A549 (cell line): Measurements from ENCODE around the gene CCDC106. TPM values are rescaled to one million over a fixed set of nuclear protein-coding genes. Genes with fewer than 3 reads are reported as not detected.
A peak's percentile ranks its signal among the peaks of the same experiment; 100 is the strongest.

Experiments
- ATAC-seq, 2 experiments: fragments of 200-7000 bp in 1 of 2; fragments of >200 bp in 1 of 2; cut with Nextera tagmentation in 1 of 2; cut with Tn5 transposase in 1 of 2; 3 replicates each; pipeline versions ENCODE4 v1.8.0 to v1.9.1; 2018 to 2020; ENCODE audit warnings: mild to moderate bottlenecking in 1 of 2, moderate library complexity in 1 of 2
- CTCF ChIA-PET: fragments of 300-600 bp; sonication (Branson Sonifier 250); formaldehyde crosslinking; extraction: SDS; loops from one replicate; lab custom pipeline; 2021; ENCODE audit warnings: antibody characterized with exemption, inconsistent platforms; lab: Yijun Ruan, JAX
- POLR2A ChIA-PET: fragments of 350-600 bp; formaldehyde crosslinking; extraction: SDS; loops from one replicate; lab custom pipeline; 2021; ENCODE audit warnings: antibody characterized with exemption, inconsistent platforms; lab: Yijun Ruan, JAX
- DNase-seq, 2 experiments: peaks; one replicate each; pipeline versions ENCODE4 v3.0.0 to v3.0.0-alpha.2; 2011 to 2016; ENCODE audit warnings: low read depth in 1 of 2, low spot score in 1 of 2
- FAIRE-seq: peaks from 2 replicates; lab custom pipeline; 2011; peaks lifted over from hg19 to GRCh38; lab: Jason Lieb, UNC
- H3K27ac ChIP-seq, 2 experiments: fragments of >200 bp; sonication (Bioruptor Twin); formaldehyde crosslinking; 3 replicates each; pipeline ENCODE4 v1.5.1; 2016 to 2017
- H3K4me1 ChIP-seq: fragments of >200 bp; sonication (Bioruptor Twin); formaldehyde crosslinking; 3 replicates; pipeline ENCODE4 v1.6.1; 2016
- H3K4me2 ChIP-seq: fragments of >200 bp; sonication (Bioruptor Twin); formaldehyde crosslinking; 3 replicates; pipeline ENCODE4 v1.6.1; 2016
- H3K4me3 ChIP-seq: fragments of >200 bp; sonication (Bioruptor Twin); formaldehyde crosslinking; 3 replicates; pipeline ENCODE4 v1.5.1; 2016
- H3K9me3 ChIP-seq: fragments of >200 bp; sonication (Bioruptor Twin); formaldehyde crosslinking; 3 replicates; pipeline ENCODE4 v1.6.1; 2016
- BHLHE40 ChIP-seq: IDR thresholded peaks from 2 replicates; pipeline ENCODE4 v1.6.1; 2012; ENCODE audit warnings: low read depth, low read length, inconsistent platforms
- CBX2 ChIP-seq: fragments of 200-600 bp; sonication (generic); IDR thresholded peaks from 2 replicates; pipeline ENCODE4 v1.6.1; 2016; ENCODE audit warnings: low read depth, mild to moderate bottlenecking, borderline replicate concordance
- CBX8 ChIP-seq: fragments of 200-600 bp; sonication (generic); IDR thresholded peaks from 2 replicates; pipeline ENCODE4 v1.6.1; 2016
- CHD4 ChIP-seq: fragments of 200-600 bp; sonication (generic); IDR thresholded peaks from 2 replicates; pipeline ENCODE4 v1.6.1; 2016; ENCODE audit warnings: antibody characterized with exemption, mild to moderate bottlenecking, borderline replicate concordance
- CTCF ChIP-seq: fragments of >200 bp; sonication (Bioruptor Twin); formaldehyde crosslinking; IDR thresholded peaks from 3 replicates; pipeline ENCODE4 v1.5.1; 2016
- EP300 ChIP-seq, 2 experiments: fragments of >200 bp; sonication (Bioruptor Twin); formaldehyde crosslinking; IDR thresholded peaks; 2 replicates in 1 of 2; 3 replicates in 1 of 2; pipeline ENCODE4 v1.6.1; 2016 to 2017
- FOSL2 ChIP-seq, 2 experiments: fragments of 450-650 bp in 1 of 2; fragments of >200 bp in 1 of 2; sonication (Bioruptor Twin) in 1 of 2; formaldehyde crosslinking; IDR thresholded peaks; 2 replicates each; pipeline versions ENCODE4 v1.5.0 to v1.6.1; 2016 to 2020; ENCODE audit warnings: mild to moderate bottlenecking in 1 of 2, moderate library complexity in 1 of 2
- HOXB5 ChIP-seq: fragments of 250-450 bp; sonication (Bioruptor Pico); IDR thresholded peaks from 2 replicates; pipeline ENCODE4 v1.5.0; 2020; ENCODE audit warnings: mild to moderate bottlenecking, moderate library complexity
- KDM5A ChIP-seq: fragments of 200-600 bp; sonication (generic); IDR thresholded peaks from 2 replicates; pipeline ENCODE4 v1.6.1; 2016; ENCODE audit warnings: antibody characterized with exemption, mild to moderate bottlenecking
- MAFK ChIP-seq: fragments of 450-650 bp; IDR thresholded peaks from 2 replicates; pipeline ENCODE4 v1.6.1; 2014; ENCODE audit not compliant: partially characterized antibody
- PBX3 ChIP-seq: IDR thresholded peaks from 2 replicates; pipeline ENCODE4 v1.6.1; 2012
- PHF8 ChIP-seq: fragments of 200-600 bp; sonication (generic); IDR thresholded peaks from 2 replicates; pipeline ENCODE4 v1.6.1; 2016; ENCODE audit warnings: low read depth, mild to moderate bottlenecking, antibody characterized with exemption, moderate library complexity, borderline replicate concordance
- POLR2AphosphoS2 ChIP-seq: conservative IDR thresholded peaks from 2 replicates; pipeline ENCODE4 v1.6.1; 2012; ENCODE audit warnings: low read length, improper control_type of control experiment, inconsistent platforms
- RFX5 ChIP-seq: fragments of 450-650 bp; IDR thresholded peaks from 2 replicates; pipeline ENCODE4 v1.7.1; 2014; ENCODE audit warnings: antibody characterized with exemption, mild to moderate bottlenecking, moderate library complexity
- TFCP2L1 ChIP-seq: fragments of 250-450 bp; sonication (Bioruptor Pico); IDR thresholded peaks from 2 replicates; pipeline ENCODE4 v1.5.0; 2021; ENCODE audit warnings: mild to moderate bottlenecking
- ZC3H11A ChIP-seq: fragments of 450-650 bp; IDR thresholded peaks from 2 replicates; pipeline ENCODE4 v1.6.1; 2014; ENCODE audit warnings: antibody characterized with exemption, mild to moderate bottlenecking
- ZSCAN20 ChIP-seq: fragments of 250-450 bp; sonication (Bioruptor Pico); IDR thresholded peaks from 2 replicates; pipeline ENCODE4 v1.8.0; 2022; ENCODE audit warnings: mild to moderate bottlenecking, moderate library complexity
- WGBS: methylation state at CpG from one replicate; pipeline ENCODE4 v1.1.6; 2017; ENCODE audit errors: missing lambda C conversion rate; 5-methylcytosine and 5-hydroxymethylcytosine counted together
- polyA plus RNA-seq, 4 experiments: library from polyadenylated mRNA; depleted of rRNA in 3 of 4; stranded (reverse); fragments of >200 nt; fragmentation: RNase III in 1 of 4; extraction: RNeasy Plus Mini Kit Qiagen cat#74134 plus additional on column Dnase treatment in 1 of 4; gene quantifications; 2 replicates in 3 of 4; 3 replicates in 1 of 4; pipeline ENCODE4 v1.2.3, GENCODE V29; 2011 to 2017
- TF ChIP-seq, protein P1 (sequence below): fragments of 250-450 bp; sonication (Bioruptor Pico); IDR thresholded peaks from 2 replicates; pipeline ENCODE4 v1.5.0; 2020; ENCODE audit warnings: low read depth, mild to moderate bottlenecking, moderate library complexity

The CCDC106 gene
- polyA plus RNA-seq, 2 of the 4 experiments (the other 2 are of a cell fraction) = 5.2 to 17.6 TPM

GRCh38 chr19:55667006-55667381, 19.0 kb downstream of the CCDC106 start:
- CTCF ChIA-PET = interaction anchor here (0.7 to 10.0 kb wide), 3 partner anchors 10 to 34 kb away, joined by 3 to 97 read pairs (median 5); partner anchors contain the start of gene U2AF2
- DNase-seq (no peak), ATAC-seq (no peak), FAIRE-seq (no peak)
- Histone ChIP-seq H3K27ac (no peak overlapping the region), H3K4me3 (no peak overlapping the region), H3K9me3 (no peaks in the 10 kb centered on the region), H3K4me1 (peaks cover 27% of the 10 kb centered on the region)
- TF ChIP-seq PBX3 (no peak), HOXB5 (CRISPR knock-in tag) (no peak), POLR2AphosphoS2 (0 out of 2 replicates have a peak, but pooled peaks have one; percentile 7), CHD4 (no peak), BHLHE40 (no peak), KDM5A (no peak)
- TF ChIP-seq, all 56 proteins: peak for 1
- 100% methylated on average over 4 of the region's 4 CpGs for WGBS
- POLR2A ChIA-PET = interaction anchor here (1.8 kb wide), 1 partner anchor 12 kb away, joined by 8 read pairs; the partner anchor contains the start of gene U2AF2
- H3K4me2 ChIP-seq = no peak overlapping the region

GRCh38 chr19:55667511-55667910, 19.5 kb downstream of the CCDC106 start:
- H3K9me3 ChIP-seq = no peaks in the 10 kb centered on the region
- ChIA-PET CTCF (interaction anchor here (0.7 to 10.0 kb wide), 3 partner anchors 10 to 18 kb away, joined by 3 to 97 read pairs (median 5); partner anchors contain the start of gene U2AF2), POLR2A (interaction anchor here (2.5 kb wide), 1 partner anchor 13 kb away, joined by 12 read pairs; the partner anchor contains the start of gene U2AF2)
- no peak overlapping the region for H3K27ac ChIP-seq
- no peak overlapping the region for H3K4me2 ChIP-seq
- ATAC-seq = no peak
- DNase-seq = no peak
- H3K4me3 ChIP-seq = no peak overlapping the region
- peaks cover 30% of the 10 kb centered on the region for H3K4me1 ChIP-seq
- WGBS = 90% methylated on average over 12 of the region's 12 CpGs
- no peak for TF ChIP-seq CBX2
- TF ChIP-seq MAFK = no peak
- no peak for TF ChIP-seq ZSCAN20 (CRISPR knock-in tag)
- TF ChIP-seq EP300 (IDR thresholded peaks at IDR 0.05) = no peak
- no peak for TF ChIP-seq FOSL2 (IDR thresholded peaks at IDR 0.05)
- TF ChIP-seq FOSL2 (CRISPR knock-in tag; IDR thresholded peaks at IDR 0.05) = no peak
- TF ChIP-seq, protein P1, sequence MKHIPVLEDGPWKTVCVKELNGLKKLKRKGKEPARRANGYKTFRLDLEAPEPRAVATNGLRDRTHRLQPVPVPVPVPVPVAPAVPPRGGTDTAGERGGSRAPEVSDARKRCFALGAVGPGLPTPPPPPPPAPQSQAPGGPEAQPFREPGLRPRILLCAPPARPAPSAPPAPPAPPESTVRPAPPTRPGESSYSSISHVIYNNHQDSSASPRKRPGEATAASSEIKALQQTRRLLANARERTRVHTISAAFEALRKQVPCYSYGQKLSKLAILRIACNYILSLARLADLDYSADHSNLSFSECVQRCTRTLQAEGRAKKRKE (CRISPR knock-in tag) = no peak
- TF ChIP-seq ZC3H11A = no peak
- no peak for TF ChIP-seq TFCP2L1 (CRISPR knock-in tag)
- no peak for TF ChIP-seq CTCF
- TF ChIP-seq PBX3 = no peak
- no peak for TF ChIP-seq CBX8
- TF ChIP-seq, all 56 proteins: peak for 0
- FAIRE-seq = no peak

DNA sequence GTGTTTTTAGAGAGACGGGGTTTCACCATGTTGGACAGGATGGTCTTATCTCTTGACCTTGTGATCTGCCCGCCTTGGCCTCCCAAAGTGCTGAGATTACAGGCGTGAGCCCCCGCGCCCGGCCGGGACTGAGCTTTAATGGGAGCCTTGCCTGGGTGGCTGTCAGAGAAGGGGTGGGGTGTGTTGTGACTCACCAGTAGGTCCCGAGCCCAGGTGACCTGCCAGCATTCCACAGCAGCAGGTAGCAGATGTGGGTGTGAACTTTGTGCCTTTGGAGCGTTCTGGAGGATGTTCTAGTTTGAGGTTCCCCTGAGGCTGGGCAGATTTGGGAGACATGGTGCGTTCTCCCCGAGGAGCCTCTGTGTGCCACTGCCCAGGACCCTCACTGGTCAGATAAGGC, 19.9 kb downstream of the CCDC106 start:
- Histone ChIP-seq H3K4me3 (no peak overlapping the region), H3K4me2 (no peak overlapping the region), H3K4me1 (peaks cover 35% of the 10 kb centered on the region), H3K27ac (no peak overlapping the region), H3K9me3 (no peaks in the 10 kb centered on the region)
- no peak for ATAC-seq
- DNase-seq = no peak
- TF ChIP-seq RFX5 = no peak
- TF ChIP-seq PHF8 = no peak
- 0 out of 2 replicates have a peak, but pooled peaks have one; percentile 54 for TF ChIP-seq POLR2AphosphoS2
- FAIRE-seq = no peak
- ChIA-PET CTCF (interaction anchor here (1.1 to 10.0 kb wide), 2 partner anchors 15 to 18 kb away, joined by 3 to 97 read pairs; partner anchors contain the start of gene U2AF2), POLR2A (interaction anchor here (1.0 to 2.5 kb wide), 2 partner anchors 13 to 21 kb away, joined by 4 to 12 read pairs; partner anchors contain the start of gene U2AF2)
- 85% methylated on average over 10 of the region's 11 CpGs for WGBS
